Chondrocyte (in vitro differentiated cells): Measurements from ENCODE around the gene FHL2. TPM values are rescaled to one million over a fixed set of nuclear protein-coding genes. Genes with fewer than 3 reads are reported as not detected.

ENCODE experiments used
- DNase-seq: peaks from one replicate; pipeline ENCODE4 v3.0.0; 2021; ENCODE audit warnings: mixed read lengths, low spot score
- H3K27ac Mint-ChIP-seq: one replicate; pipeline ENCODE4 v1.8.0; 2021; ENCODE audit warnings: mild to moderate bottlenecking, moderate library complexity, mixed read lengths; ENCODE audit not compliant: unreplicated experiment
- H3K27me3 Mint-ChIP-seq: 2 replicates; pipeline ENCODE4 v1.8.0; 2021; ENCODE audit warnings: low read depth, mixed read lengths
- H3K36me3 Mint-ChIP-seq: 2 replicates; pipeline ENCODE4 v1.8.0; 2021; ENCODE audit warnings: low read depth, mixed read lengths
- H3K4me1 Mint-ChIP-seq: 2 replicates; pipeline ENCODE4 v1.8.0; 2021; ENCODE audit warnings: low read depth, mild to moderate bottlenecking, mixed read lengths
- H3K4me3 Mint-ChIP-seq: one replicate; pipeline ENCODE4 v1.8.0; 2021; ENCODE audit warnings: mild to moderate bottlenecking, moderate library complexity, mixed read lengths; ENCODE audit not compliant: unreplicated experiment
- H3K9me3 Mint-ChIP-seq: 2 replicates; pipeline ENCODE4 v1.8.0; 2021; ENCODE audit warnings: low read depth, mixed read lengths
- total RNA-seq: library from RNA; stranded (reverse); gene quantifications from 3 replicates; pipeline ENCODE4 v1.2.1, GENCODE V29; 2021
- TF ChIP-seq, protein P1 (sequence below): fragments of 200-600 bp; sonication (generic); IDR thresholded peaks from 2 replicates; pipeline ENCODE4 v1.5.0; 2021; ENCODE audit warnings: antibody characterized with exemption, mild to moderate bottlenecking, moderate library complexity

FHL2 gene
- total RNA-seq, 1 donor from 2014 or later: 104 TPM

DNA sequence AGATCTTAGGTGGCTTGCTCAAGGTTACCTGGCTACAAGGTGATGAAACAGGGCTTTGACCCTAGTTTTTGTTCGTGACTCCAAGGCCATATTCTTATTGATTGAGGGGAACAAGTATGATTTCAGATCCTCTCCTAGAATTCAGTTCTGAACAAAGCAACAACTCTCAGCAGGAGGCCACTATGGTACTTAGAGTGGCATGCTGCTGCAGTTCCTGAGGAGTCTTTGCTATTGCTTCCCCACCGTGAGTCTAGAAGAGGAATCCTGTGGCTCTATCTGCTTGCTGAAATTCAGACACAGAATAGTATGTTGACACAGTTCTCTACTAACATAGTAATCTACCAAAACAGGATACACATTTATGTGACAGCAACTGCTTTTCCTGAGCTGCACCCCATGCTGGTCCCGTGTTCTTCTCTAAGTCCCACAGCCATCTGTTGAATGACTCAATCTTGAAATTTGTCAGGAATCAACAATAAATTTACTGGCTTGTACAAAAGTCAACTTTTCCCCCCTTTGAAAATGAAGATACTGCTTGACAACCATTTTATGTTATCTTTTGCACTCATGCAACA is 73.4 kb downstream of the FHL2 start:
- DNase-seq: no peak
- peak overlapping the region; percentile 98 for H3K27ac Mint-ChIP-seq
- no peaks in the 10 kb centered on the region for H3K27me3 Mint-ChIP-seq
- H3K4me1 Mint-ChIP-seq: peaks cover 71% of the 10 kb centered on the region
- H3K36me3 Mint-ChIP-seq: no peaks in the 10 kb centered on the region
- TF ChIP-seq, protein P1, sequence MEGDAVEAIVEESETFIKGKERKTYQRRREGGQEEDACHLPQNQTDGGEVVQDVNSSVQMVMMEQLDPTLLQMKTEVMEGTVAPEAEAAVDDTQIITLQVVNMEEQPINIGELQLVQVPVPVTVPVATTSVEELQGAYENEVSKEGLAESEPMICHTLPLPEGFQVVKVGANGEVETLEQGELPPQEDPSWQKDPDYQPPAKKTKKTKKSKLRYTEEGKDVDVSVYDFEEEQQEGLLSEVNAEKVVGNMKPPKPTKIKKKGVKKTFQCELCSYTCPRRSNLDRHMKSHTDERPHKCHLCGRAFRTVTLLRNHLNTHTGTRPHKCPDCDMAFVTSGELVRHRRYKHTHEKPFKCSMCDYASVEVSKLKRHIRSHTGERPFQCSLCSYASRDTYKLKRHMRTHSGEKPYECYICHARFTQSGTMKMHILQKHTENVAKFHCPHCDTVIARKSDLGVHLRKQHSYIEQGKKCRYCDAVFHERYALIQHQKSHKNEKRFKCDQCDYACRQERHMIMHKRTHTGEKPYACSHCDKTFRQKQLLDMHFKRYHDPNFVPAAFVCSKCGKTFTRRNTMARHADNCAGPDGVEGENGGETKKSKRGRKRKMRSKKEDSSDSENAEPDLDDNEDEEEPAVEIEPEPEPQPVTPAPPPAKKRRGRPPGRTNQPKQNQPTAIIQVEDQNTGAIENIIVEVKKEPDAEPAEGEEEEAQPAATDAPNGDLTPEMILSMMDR: no peak
- no peaks in the 10 kb centered on the region for H3K9me3 Mint-ChIP-seq
- no peak overlapping the region for H3K4me3 Mint-ChIP-seq

- TF ChIP-seq, protein P1: no peak
- Mint-ChIP-seq H3K27me3 (no peaks in the 10 kb centered on the region), H3K4me3 (peak overlapping the region; percentile 56), H3K36me3 (no peaks in the 10 kb centered on the region), H3K27ac (peak overlapping the region; percentile 98), H3K4me1 (peaks cover 70% of the 10 kb centered on the region), H3K9me3 (no peaks in the 10 kb centered on the region)
- no peak for DNase-seq
Observed at GRCh38 chr2:105324732-105325131, 74.1 kb downstream of the FHL2 start.

- H3K27ac Mint-ChIP-seq: peak overlapping the region; percentile 98
- TF ChIP-seq, protein P1: no peak
- DNase-seq: no peak
- no peak overlapping the region for H3K4me3 Mint-ChIP-seq
- no peaks in the 10 kb centered on the region for H3K9me3 Mint-ChIP-seq
- H3K36me3 Mint-ChIP-seq: no peaks in the 10 kb centered on the region
- H3K4me1 Mint-ChIP-seq: peaks cover 69% of the 10 kb centered on the region
- H3K27me3 Mint-ChIP-seq: no peaks in the 10 kb centered on the region
Observed at GRCh38 chr2:105324101-105324500, 74.8 kb downstream of the FHL2 start.

DNA sequence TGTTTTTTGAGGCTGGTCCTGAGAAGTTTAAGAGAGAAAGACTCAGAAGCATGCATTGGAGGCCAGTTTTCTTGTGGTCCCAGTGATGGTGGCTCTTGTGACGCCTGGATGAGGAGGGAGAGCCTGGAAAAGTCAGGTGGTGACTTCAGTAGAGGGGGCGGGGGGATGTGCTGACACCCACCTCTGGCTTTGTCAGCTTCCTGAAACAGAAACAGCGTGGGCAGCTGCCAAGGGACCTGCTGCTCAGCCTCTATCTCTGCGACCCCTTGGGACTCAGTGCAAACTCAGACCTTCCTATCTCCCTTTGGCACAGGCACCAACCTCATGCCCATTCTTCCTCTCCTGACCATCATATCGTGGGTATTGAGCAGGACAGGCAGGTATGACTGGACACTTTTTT is 75.7 kb downstream of the FHL2 start:
- no peak overlapping the region for H3K27ac Mint-ChIP-seq
- peaks cover 59% of the 10 kb centered on the region for H3K4me1 Mint-ChIP-seq
- H3K9me3 Mint-ChIP-seq: no peaks in the 10 kb centered on the region
- no peak for DNase-seq
- TF ChIP-seq, protein P1: no peak
- no peaks in the 10 kb centered on the region for H3K27me3 Mint-ChIP-seq
- no peak overlapping the region for H3K4me3 Mint-ChIP-seq
- no peaks in the 10 kb centered on the region for H3K36me3 Mint-ChIP-seq

DNA sequence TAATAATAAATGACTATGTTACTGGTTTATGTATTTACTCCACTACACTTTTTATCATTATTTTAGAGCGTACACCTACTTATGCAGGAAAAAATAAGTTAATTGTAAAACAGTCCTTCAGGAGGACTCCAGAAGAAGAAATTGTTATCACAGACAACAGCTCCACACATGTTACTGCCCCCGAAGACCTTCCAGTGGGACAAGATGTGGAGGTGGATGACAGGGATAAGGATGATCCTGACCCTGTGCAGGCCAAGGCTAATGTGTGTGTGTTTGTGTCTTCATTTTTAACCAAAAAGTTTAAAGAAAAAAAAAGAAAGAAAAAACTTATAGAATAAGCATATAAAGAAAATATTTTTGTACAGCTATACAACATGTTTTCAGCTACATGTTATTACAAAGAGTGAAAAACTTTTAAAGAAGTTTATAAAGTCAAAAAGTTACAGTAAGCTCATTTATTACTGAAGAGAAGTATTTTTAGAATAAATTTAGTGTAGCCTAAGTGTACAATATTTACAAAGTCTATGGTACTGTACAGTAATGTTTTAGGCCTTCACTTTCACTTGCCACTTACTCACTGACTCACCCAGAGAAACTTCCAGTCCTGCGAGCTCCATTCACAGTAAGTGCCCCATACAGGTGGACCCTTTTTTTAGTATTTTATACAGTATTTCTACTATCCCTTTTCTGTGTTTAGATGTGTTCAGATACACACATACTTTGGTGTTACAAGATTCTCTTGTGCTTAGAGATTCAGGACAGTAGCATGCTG is 76.8 kb downstream of the FHL2 start:
- Mint-ChIP-seq H3K9me3 (no peaks in the 10 kb centered on the region), H3K4me1 (peaks cover 55% of the 10 kb centered on the region), H3K36me3 (no peaks in the 10 kb centered on the region), H3K27ac (peak overlapping the region; percentile 57), H3K4me3 (no peak overlapping the region), H3K27me3 (no peaks in the 10 kb centered on the region)
- no peak for DNase-seq
- TF ChIP-seq, protein P1: no peak
